ENCODE results near the gene MISP. TPM values are rescaled to one million over a fixed set of nuclear protein-coding genes. Genes with fewer than 3 reads are reported as not detected.

Gene MISP
- total and polyA plus RNA-seq, 7 donors = 0.36 to 456 (median 289) TPM; not detected in 3

DNA sequence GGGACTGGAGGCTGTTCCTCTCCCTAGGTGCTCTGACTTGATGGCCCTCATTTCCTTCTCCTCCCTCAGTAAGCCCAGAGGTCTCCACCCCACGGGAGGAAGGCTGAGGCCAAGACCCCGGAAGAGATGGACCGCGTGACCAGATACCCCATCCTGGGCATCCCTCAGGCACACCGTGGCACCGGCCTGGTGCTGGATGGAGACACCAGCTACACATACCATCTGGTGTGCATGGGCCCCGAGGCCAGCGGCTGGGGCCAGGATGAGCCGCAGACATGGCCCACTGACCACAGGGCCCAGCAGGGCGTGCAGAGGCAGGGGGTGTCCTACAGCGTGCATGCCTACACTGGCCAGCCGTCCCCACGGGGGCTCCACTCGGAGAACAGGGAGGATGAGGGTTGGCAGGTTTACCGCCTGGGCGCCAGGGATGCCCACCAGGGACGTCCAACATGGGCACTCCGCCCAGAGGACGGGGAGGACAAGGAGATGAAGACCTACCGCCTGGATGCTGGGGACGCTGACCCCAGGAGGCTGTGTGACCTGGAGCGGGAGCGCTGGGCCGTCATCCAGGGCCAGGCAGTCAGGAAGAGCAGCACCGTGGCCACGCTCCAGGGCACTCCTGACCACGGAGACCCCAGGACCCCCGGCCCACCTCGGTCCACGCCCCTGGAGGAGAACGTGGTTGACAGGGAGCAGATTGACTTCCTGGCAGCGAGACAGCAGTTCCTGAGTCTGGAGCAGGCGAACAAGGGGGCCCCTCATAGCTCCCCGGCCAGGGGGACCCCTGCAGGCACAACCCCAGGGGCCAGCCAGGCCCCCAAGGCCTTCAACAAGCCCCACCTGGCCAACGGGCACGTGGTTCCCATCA is 6.1 kb downstream of the MISP start:
- Histone ChIP-seq H3K4me3 (no peak overlapping the region), H3K27ac (no peak overlapping the region), H3K4me1 (no peaks in the 10 kb centered on the region), H3K36me3 (no peaks in the 10 kb centered on the region), H3K9me3 (peaks cover 0 to 9% (median 2%) of the 10 kb centered on the region in 4 donors), H3K27me3 (peaks cover 0 to 8% (median 0%) of the 10 kb centered on the region in 3 donors)
- intact Hi-C loops (cut with DNase I) = no loop called here
- 88 to 93% methylated on average over 36 of the region's 36 CpGs for WGBS, 2 donors
- no peak for DNase-seq
- TF ChIP-seq POLR2A (IDR thresholded peaks at IDR 0.05) (no peak), EP300 (IDR thresholded peaks at IDR 0.05) (no peak), POLR2AphosphoS5 (IDR thresholded peaks at IDR 0.05) (no peak)
- TF ChIP-seq, protein P1, sequence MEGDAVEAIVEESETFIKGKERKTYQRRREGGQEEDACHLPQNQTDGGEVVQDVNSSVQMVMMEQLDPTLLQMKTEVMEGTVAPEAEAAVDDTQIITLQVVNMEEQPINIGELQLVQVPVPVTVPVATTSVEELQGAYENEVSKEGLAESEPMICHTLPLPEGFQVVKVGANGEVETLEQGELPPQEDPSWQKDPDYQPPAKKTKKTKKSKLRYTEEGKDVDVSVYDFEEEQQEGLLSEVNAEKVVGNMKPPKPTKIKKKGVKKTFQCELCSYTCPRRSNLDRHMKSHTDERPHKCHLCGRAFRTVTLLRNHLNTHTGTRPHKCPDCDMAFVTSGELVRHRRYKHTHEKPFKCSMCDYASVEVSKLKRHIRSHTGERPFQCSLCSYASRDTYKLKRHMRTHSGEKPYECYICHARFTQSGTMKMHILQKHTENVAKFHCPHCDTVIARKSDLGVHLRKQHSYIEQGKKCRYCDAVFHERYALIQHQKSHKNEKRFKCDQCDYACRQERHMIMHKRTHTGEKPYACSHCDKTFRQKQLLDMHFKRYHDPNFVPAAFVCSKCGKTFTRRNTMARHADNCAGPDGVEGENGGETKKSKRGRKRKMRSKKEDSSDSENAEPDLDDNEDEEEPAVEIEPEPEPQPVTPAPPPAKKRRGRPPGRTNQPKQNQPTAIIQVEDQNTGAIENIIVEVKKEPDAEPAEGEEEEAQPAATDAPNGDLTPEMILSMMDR (IDR thresholded peaks at IDR 0.05) = no peak

DNA sequence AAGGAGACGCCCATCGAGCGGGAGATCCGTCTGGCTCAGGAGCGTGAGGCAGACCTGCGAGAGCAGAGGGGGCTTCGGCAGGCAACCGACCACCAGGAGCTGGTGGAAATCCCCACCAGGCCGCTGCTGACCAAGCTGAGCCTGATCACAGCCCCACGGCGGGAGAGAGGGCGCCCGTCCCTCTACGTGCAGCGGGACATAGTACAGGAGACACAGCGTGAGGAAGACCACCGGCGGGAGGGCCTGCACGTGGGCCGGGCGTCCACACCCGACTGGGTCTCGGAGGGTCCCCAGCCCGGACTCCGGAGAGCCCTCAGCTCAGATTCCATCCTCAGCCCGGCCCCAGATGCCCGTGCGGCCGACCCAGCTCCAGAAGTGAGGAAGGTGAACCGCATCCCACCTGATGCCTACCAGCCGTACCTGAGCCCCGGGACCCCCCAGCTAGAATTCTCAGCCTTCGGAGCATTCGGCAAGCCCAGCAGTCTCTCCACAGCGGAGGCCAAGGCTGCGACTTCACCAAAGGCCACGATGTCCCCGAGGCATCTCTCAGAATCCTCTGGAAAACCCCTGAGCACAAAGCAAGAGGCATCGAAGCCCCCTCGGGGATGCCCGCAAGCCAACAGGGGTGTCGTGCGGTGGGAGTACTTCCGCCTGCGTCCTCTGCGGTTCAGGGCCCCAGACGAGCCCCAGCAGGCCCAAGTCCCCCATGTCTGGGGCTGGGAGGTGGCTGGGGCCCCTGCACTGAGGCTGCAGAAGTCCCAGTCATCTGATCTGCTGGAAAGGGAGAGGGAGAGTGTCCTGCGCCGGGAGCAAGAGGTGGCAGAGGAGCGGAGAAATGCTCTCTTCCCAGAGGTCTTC is 7.1 kb downstream of the MISP start:
- H3K4me1 ChIP-seq = no peaks in the 10 kb centered on the region
- intact Hi-C loops (cut with DNase I) = no loop called here
- H3K36me3 ChIP-seq = no peaks in the 10 kb centered on the region
- 96 to 97% methylated on average over 50 of the region's 50 CpGs for WGBS, 2 donors
- no peak overlapping the region for H3K27ac ChIP-seq
- no peak overlapping the region for H3K4me3 ChIP-seq
- no peaks in the 10 kb centered on the region for H3K27me3 ChIP-seq
- DNase-seq = no peak
- peaks cover 0 to 9% (median 2%) of the 10 kb centered on the region in 4 donors for H3K9me3 ChIP-seq
- TF ChIP-seq POLR2A (IDR thresholded peaks at IDR 0.05) (no peak), EP300 (IDR thresholded peaks at IDR 0.05) (no peak), POLR2AphosphoS5 (IDR thresholded peaks at IDR 0.05) (no peak)
- TF ChIP-seq, protein P1 (IDR thresholded peaks at IDR 0.05) = no peak

DNA sequence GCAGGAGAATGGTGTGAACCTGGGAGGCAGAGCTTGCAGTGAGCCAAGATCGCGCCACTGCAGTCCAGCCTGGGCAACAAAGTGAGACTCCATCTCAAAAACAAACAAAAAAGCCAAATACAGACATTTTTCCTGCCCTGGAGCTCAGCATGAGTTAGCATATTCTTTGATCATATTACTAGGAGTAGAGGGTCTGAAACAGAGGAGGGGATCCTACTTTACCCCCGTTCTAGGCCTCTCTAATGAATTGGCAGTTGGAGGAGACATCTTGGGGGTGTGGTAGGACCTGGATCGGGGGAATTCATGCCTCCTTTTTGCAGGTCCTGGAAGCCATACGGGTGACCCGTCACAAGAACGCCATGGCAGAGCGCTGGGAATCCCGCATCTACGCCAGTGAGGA is 12.3 kb downstream of the MISP start:
- no peak overlapping the region for H3K27ac ChIP-seq
- TF ChIP-seq EP300 (IDR thresholded peaks at IDR 0.05) = no peak
- TF ChIP-seq, protein P1 (IDR thresholded peaks at IDR 0.05) = no peak
- TF ChIP-seq POLR2AphosphoS5 (IDR thresholded peaks at IDR 0.05) = no peak
- no peak for TF ChIP-seq POLR2A (IDR thresholded peaks at IDR 0.05)
- peaks cover 0 to 6% (median 2%) of the 10 kb centered on the region in 4 donors for H3K9me3 ChIP-seq
- no peaks in the 10 kb centered on the region for H3K36me3 ChIP-seq
- peaks cover 0 to 5% (median 0%) of the 10 kb centered on the region in 3 donors for H3K27me3 ChIP-seq
- H3K4me3 ChIP-seq = no peak overlapping the region
- DNase-seq = no peak
- intact Hi-C loops (cut with DNase I) = no loop called here
- H3K4me1 ChIP-seq = no peaks in the 10 kb centered on the region
- 94 to 96% methylated on average over 10 of the region's 10 CpGs for WGBS, 2 donors

DNA sequence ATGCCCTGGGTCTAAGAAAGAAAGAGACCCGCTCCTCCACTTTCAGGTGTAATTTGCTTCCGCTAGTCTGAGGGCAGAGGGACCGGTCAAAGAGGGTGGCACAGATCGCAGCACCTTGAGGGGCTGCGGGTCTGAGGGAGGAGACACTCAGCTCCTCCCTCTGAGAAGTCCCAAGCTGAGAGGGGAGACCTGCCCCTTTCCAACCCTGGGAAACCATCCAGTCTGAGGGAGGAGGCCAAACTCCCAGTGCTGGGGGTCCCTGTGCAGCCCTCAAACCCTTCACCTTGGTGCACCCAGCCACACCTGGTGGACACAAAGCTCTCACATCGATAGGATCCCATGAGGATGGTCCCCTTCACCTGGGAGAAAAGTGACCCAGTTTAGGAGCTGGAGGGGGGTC is 13.0 kb downstream of the MISP start:
- Histone ChIP-seq H3K4me1 (no peaks in the 10 kb centered on the region), H3K4me3 (no peak overlapping the region), H3K27me3 (peaks cover 0 to 5% (median 0%) of the 10 kb centered on the region in 3 donors), H3K9me3 (peaks cover 0 to under 1% (median 0%) of the 10 kb centered on the region in 4 donors), H3K27ac (no peak overlapping the region), H3K36me3 (no peaks in the 10 kb centered on the region)
- intact Hi-C loops (cut with DNase I) = no loop called here
- TF ChIP-seq, protein P1 (IDR thresholded peaks at IDR 0.05) = no peak
- DNase-seq = no peak
- 92 to 93% methylated on average over 6 of the region's 6 CpGs for WGBS, 2 donors
